Measurements from ENCODE around the gene RGS19. TPM values are rescaled to one million over a fixed set of nuclear protein-coding genes. Genes with fewer than 3 reads are reported as not detected.

RGS19 gene
- total and polyA plus RNA-seq, 4 donors: 4.9 to 12.9 (median 6.3) TPM

DNA sequence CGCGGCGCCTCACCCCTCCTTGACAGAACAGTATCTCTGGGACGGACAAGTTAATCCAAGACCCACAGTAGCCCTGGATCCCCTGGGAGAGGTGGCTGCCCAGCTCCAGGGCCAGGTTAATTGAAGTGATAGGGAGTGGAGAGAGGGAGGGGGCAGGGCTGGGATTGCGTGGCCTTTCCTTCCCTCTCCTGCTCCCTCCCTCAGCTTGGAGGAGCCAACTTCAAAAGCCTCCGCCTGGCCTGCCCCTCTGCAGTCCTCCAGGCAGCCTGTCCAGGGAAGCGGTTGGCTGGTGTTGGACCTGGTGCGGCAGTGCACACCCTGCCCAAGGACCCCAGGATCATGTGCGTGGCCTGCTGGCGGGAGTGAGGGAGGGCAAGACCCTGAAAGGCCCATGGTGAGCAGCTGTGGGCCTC, 43.4 kb downstream of the RGS19 start, which contains the start of gene C20orf204:
Gene C20orf204, plus strand, starts transcription at position 250 of the 413 bp plus-strand sequence. Its CDS starts 142 bp downstream, at position 392.
- peaks cover 5 to 29% (median 13%) of the 10 kb centered on the region in 4 donors for H3K36me3 ChIP-seq (ENCODE audit: control insufficient read depth in 4 of 4, insufficient read depth in 3 of 4, low read depth in 1 of 4, low read length in 3 of 4)
- no peaks in the 10 kb centered on the region for H3K9me3 ChIP-seq (ENCODE audit: control insufficient read depth in 4 of 4, low read length in 3 of 4)
- 80% methylated on average over 10 of the region's 10 CpGs for WGBS
- no peak within 1 kb of the TSS for H3K9ac ChIP-seq (ENCODE audit: low read depth in 1 of 2, low read length in 2 of 2)
- H3K4me3 ChIP-seq (ENCODE audit: low read depth in 1 of 3, low read length in 3 of 3): no peak within 1 kb of the TSS
- TF ChIP-seq RXRA (IDR thresholded peaks at IDR 0.05) (no peak), FOXA2 (IDR thresholded peaks at IDR 0.05) (no peak), NR2F2 (IDR thresholded peaks at IDR 0.05) (no peak), JUND (IDR thresholded peaks at IDR 0.05) (no peak), HNF4G (IDR thresholded peaks at IDR 0.05) (no peak), EGR1 (IDR thresholded peaks at IDR 0.05; ENCODE audit: low read depth in 2 of 2) (no peak), TAF1 (conservative IDR thresholded peaks at IDR 0.05) (no peak), FOXA1 (IDR thresholded peaks at IDR 0.05) (no peak), YY1 (IDR thresholded peaks at IDR 0.05) (no peak), GABPA (IDR thresholded peaks at IDR 0.05 in 1 of 2, conservative IDR thresholded peaks at IDR 0.05 in 1 of 2) (no peak), HNF4A (conservative IDR thresholded peaks at IDR 0.05) (no peak), RAD21 (IDR thresholded peaks at IDR 0.05) (no peak), SP1 (IDR thresholded peaks at IDR 0.05) (no peak)
- TF ChIP-seq, protein P1, sequence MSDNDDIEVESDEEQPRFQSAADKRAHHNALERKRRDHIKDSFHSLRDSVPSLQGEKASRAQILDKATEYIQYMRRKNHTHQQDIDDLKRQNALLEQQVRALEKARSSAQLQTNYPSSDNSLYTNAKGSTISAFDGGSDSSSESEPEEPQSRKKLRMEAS (IDR thresholded peaks at IDR 0.05): no peak
- TF ChIP-seq, protein P2, sequence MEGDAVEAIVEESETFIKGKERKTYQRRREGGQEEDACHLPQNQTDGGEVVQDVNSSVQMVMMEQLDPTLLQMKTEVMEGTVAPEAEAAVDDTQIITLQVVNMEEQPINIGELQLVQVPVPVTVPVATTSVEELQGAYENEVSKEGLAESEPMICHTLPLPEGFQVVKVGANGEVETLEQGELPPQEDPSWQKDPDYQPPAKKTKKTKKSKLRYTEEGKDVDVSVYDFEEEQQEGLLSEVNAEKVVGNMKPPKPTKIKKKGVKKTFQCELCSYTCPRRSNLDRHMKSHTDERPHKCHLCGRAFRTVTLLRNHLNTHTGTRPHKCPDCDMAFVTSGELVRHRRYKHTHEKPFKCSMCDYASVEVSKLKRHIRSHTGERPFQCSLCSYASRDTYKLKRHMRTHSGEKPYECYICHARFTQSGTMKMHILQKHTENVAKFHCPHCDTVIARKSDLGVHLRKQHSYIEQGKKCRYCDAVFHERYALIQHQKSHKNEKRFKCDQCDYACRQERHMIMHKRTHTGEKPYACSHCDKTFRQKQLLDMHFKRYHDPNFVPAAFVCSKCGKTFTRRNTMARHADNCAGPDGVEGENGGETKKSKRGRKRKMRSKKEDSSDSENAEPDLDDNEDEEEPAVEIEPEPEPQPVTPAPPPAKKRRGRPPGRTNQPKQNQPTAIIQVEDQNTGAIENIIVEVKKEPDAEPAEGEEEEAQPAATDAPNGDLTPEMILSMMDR (IDR thresholded peaks at IDR 0.05; ENCODE audit: low read depth, low read length, missing input control): no peak
- TF ChIP-seq, protein P3, sequence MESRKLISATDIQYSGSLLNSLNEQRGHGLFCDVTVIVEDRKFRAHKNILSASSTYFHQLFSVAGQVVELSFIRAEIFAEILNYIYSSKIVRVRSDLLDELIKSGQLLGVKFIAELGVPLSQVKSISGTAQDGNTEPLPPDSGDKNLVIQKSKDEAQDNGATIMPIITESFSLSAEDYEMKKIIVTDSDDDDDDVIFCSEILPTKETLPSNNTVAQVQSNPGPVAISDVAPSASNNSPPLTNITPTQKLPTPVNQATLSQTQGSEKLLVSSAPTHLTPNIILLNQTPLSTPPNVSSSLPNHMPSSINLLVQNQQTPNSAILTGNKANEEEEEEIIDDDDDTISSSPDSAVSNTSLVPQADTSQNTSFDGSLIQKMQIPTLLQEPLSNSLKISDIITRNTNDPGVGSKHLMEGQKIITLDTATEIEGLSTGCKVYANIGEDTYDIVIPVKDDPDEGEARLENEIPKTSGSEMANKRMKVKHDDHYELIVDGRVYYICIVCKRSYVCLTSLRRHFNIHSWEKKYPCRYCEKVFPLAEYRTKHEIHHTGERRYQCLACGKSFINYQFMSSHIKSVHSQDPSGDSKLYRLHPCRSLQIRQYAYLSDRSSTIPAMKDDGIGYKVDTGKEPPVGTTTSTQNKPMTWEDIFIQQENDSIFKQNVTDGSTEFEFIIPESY (IDR thresholded peaks at IDR 0.05): no peak
- TF ChIP-seq, protein P4, sequence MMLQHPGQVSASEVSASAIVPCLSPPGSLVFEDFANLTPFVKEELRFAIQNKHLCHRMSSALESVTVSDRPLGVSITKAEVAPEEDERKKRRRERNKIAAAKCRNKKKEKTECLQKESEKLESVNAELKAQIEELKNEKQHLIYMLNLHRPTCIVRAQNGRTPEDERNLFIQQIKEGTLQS (IDR thresholded peaks at IDR 0.05): no peak
- TF ChIP-seq, protein P5, sequence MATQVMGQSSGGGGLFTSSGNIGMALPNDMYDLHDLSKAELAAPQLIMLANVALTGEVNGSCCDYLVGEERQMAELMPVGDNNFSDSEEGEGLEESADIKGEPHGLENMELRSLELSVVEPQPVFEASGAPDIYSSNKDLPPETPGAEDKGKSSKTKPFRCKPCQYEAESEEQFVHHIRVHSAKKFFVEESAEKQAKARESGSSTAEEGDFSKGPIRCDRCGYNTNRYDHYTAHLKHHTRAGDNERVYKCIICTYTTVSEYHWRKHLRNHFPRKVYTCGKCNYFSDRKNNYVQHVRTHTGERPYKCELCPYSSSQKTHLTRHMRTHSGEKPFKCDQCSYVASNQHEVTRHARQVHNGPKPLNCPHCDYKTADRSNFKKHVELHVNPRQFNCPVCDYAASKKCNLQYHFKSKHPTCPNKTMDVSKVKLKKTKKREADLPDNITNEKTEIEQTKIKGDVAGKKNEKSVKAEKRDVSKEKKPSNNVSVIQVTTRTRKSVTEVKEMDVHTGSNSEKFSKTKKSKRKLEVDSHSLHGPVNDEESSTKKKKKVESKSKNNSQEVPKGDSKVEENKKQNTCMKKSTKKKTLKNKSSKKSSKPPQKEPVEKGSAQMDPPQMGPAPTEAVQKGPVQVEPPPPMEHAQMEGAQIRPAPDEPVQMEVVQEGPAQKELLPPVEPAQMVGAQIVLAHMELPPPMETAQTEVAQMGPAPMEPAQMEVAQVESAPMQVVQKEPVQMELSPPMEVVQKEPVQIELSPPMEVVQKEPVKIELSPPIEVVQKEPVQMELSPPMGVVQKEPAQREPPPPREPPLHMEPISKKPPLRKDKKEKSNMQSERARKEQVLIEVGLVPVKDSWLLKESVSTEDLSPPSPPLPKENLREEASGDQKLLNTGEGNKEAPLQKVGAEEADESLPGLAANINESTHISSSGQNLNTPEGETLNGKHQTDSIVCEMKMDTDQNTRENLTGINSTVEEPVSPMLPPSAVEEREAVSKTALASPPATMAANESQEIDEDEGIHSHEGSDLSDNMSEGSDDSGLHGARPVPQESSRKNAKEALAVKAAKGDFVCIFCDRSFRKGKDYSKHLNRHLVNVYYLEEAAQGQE (IDR thresholded peaks at IDR 0.05): no peak
- peaks cover 4 to 19% (median 11%) of the 10 kb centered on the region in 4 donors for H3K4me1 ChIP-seq (ENCODE audit: control insufficient read depth in 4 of 4, insufficient read depth in 4 of 4, low read length in 3 of 4)
- H3K27ac ChIP-seq (ENCODE audit: low read depth in 1 of 2, low read length in 2 of 2): no peak within 1 kb of the TSS
- no peak for DNase-seq (ENCODE audit: low spot score)
- H3K27me3 ChIP-seq (ENCODE audit: control insufficient read depth in 4 of 4, insufficient read depth in 4 of 4, low read length in 3 of 4): peaks cover 0 to 3% (median 0%) of the 10 kb centered on the region in 4 donors

All from liver (tissue), 9 donors.